Fibroblast of skin of right biceps (primary cell): ENCODE results near the gene DNAJC16.

Experiments
- DNase-seq: peaks from one replicate; pipeline ENCODE4 v3.0.0-alpha.2; 2013

DNAJC16 gene

DNA sequence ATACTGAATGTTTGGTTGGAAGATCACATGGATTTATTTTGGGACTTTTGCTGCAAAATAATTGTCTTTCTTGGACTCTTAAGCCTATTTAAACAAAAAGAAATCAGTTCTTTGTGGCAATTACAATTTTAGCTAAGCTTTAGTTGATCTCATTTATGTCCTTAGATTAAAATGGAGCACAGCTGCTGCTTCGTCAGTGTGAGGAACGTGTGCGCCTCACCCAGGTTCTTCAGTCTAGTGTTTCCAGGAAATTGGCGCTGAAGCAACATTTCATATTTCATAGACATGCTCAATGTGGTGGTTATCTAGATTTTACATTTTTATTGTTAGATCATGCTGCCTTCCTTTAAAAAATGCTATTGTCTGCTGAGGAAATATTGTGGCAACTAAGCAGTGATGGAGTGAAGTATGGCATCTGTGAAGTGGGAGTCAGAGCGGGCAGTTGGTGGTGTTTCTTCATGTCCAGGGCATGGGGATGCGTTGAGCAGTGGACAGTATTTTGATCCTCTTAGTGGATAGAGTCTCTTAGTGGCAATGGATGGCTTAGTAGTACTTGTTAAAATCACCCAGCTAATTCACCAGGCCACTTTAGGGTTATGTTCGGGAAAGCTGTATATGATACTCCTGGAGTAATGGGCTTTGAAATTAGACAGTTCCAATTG, 96.2 kb downstream of the DNAJC16 start:
- no peak for DNase-seq

- DNase-seq = no peak
Measured at GRCh38 chr1:15623435-15623834, 96.8 kb downstream of the DNAJC16 start.

DNA sequence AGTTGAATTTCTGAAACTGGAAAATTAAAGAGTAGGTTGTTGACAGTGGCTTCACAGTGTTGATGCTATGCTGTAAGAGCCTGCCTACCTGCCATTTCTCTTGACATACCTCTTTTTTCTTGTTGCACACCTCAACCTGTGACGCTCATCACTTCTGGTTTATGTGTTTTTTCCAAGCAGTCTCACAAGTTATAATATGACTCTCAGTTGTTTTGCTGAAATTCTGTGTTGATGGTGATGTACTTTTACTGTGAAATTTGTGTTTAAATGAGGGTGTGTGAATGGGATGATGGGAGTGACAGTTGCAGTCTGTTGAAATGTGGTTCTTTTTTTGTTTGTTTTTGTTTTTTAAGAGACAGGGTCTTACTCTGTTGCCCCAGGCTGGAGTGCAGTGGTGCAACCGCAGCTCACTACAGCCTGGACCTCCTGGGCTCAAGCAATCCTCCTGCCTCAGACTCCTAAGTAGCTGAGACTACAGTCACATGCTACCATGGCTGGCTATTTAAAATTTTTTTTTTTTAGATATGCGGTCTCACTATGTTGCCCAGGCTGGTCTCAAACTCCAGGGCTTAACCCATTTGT, 97.6 kb downstream of the DNAJC16 start:
- no peak for DNase-seq

DNA sequence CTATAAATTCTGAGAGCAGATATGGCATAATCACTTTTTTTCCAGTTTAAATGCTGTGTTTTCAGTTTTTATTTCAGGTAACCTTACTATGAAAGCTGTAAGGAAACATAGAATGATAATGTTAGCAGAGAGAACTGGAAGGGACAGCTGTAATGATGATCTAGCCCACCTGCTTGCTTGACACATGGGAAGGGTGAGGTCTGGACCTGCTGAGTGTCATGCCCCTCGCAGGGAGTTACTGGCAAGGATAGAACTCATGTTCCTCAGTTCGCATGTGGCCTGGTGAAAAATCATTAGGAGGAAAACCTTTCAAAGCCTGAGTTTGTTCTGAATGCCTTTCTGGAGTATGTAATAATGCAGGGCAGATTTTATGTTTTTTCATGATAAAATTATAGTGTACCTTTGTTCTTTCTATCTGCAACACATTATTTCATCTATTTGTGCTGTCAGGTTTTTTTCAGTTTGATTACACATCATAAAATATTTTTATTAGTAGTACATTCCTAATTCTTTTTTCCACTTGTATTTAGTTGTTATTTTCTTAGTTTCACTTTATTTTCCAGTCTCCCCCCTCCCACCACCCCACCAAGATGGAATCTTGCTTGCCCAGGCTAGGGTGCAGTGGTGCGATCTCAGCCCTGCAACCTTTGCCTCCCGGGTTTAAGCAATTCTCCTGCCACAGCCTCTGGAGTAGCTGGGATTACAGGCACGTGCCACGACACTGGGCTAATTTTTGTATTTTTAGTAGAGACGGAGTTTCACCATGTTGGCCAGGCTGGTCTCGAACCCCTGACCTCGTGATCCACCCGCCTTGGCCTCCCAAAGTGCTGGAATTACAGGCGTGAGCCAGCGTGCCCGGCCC, 98.6 kb downstream of the DNAJC16 start:
- DNase-seq = no peak
